CD14-positive monocyte (primary cell): ENCODE results near the gene NFATC1. TPM values are rescaled to one million over a fixed set of nuclear protein-coding genes. Genes with fewer than 3 reads are reported as not detected.

Source experiments
- DNase-seq, 3 donors: peaks; one replicate each; pipeline ENCODE4 v3.0.0-alpha.2; 2011 to 2022
- H2AFZ ChIP-seq: 2 replicates; pipeline ENCODE4 v1.6.0; 2012; ENCODE audit warnings: mild to moderate bottlenecking, low read depth, low read length, inconsistent platforms; ENCODE audit not compliant: insufficient read depth, poor library complexity, severe bottlenecking
- H3K27ac ChIP-seq, 2 donors: 1 replicate in 1 of 2; 2 replicates in 1 of 2; pipeline ENCODE4 v1.5.1; 2012 to 2013; ENCODE audit warnings: low read length in 2 of 2, control low read depth in 1 of 2, inconsistent platforms in 1 of 2, low read depth in 1 of 2, mild to moderate bottlenecking in 1 of 2
- H3K27me3 ChIP-seq, 2 donors: one replicate each; pipeline versions ENCODE4 v1.6.0 to v1.6.1; 2011 to 2013; ENCODE audit warnings: low read length in 2 of 2; ENCODE audit not compliant: control insufficient read depth in 2 of 2, insufficient read depth in 2 of 2
- H3K36me3 ChIP-seq, 2 donors: replicated peaks in 1 of 2; 1 replicate in 1 of 2; 2 replicates in 1 of 2; pipeline versions ENCODE4 v1.5.1 to v1.6.1; 2012 to 2013; ENCODE audit warnings: low read length in 2 of 2, control low read depth in 1 of 2, inconsistent platforms in 1 of 2, mild to moderate bottlenecking in 1 of 2; ENCODE audit not compliant: insufficient read depth in 2 of 2, control insufficient read depth in 1 of 2
- H3K4me1 ChIP-seq, 2 donors: 1 replicate in 1 of 2; 2 replicates in 1 of 2; pipeline versions ENCODE4 v1.5.1 to v1.6.1; 2012 to 2013; ENCODE audit warnings: low read length in 2 of 2, control low read depth in 1 of 2, inconsistent platforms in 1 of 2, mild to moderate bottlenecking in 1 of 2, moderate library complexity in 1 of 2; ENCODE audit not compliant: insufficient read depth in 2 of 2, control insufficient read depth in 1 of 2
- H3K4me2 ChIP-seq: replicated peaks from 2 replicates; pipeline ENCODE3; 2012; ENCODE audit warnings: low read length, moderate library complexity, mild to moderate bottlenecking; ENCODE audit not compliant: poor library complexity, severe bottlenecking; ENCODE audit errors: extremely low read depth
- H3K4me3 ChIP-seq, 3 experiments: fragments of 200-600 bp in 1 of 3; sonication (generic) in 1 of 3; replicated peaks in 1 of 3; 1 replicate in 2 of 3; 2 replicates in 1 of 3; pipeline ENCODE4 v1.5.1; 2011 to 2013; ENCODE audit warnings: low read length in 3 of 3, mild to moderate bottlenecking in 3 of 3, control low read depth in 2 of 3, low read depth in 2 of 3, inconsistent platforms in 1 of 3, moderate library complexity in 1 of 3
- H3K79me2 ChIP-seq: 2 replicates; pipeline ENCODE4 v1.6.0; 2012; ENCODE audit warnings: mild to moderate bottlenecking, control low read depth, inconsistent platforms, low read length, moderate library complexity; ENCODE audit not compliant: insufficient read depth
- H3K9ac ChIP-seq: 2 replicates; pipeline ENCODE4 v1.6.0; 2017; ENCODE audit warnings: low read length, mild to moderate bottlenecking; ENCODE audit not compliant: insufficient read depth, poor library complexity, severe bottlenecking
- H3K9me3 ChIP-seq, 2 donors: replicated peaks in 1 of 2; 1 replicate in 1 of 2; 2 replicates in 1 of 2; pipeline versions ENCODE4 v1.5.1 to v1.6.1; 2012 to 2013; ENCODE audit warnings: low read length in 2 of 2, control low read depth in 1 of 2; ENCODE audit not compliant: control insufficient read depth in 1 of 2, insufficient read depth in 1 of 2
- H4K20me1 ChIP-seq: 2 replicates; pipeline ENCODE4 v1.6.0; 2012; ENCODE audit warnings: mild to moderate bottlenecking, low read length, control low read depth, moderate library complexity; ENCODE audit not compliant: insufficient read depth
- H3K27ac Mint-ChIP-seq, 7 donors: one replicate each; pipeline ENCODE4 v1.8.0; 2020; ENCODE audit warnings: mild to moderate bottlenecking in 7 of 7, mixed read lengths in 7 of 7, moderate library complexity in 6 of 7, inconsistent platforms in 2 of 7
- H3K27me3 Mint-ChIP-seq, 3 donors: one replicate each; pipeline ENCODE4 v1.8.0; 2021 to 2022; ENCODE audit warnings: low read depth in 3 of 3, mild to moderate bottlenecking in 3 of 3, mixed read lengths in 3 of 3, moderate library complexity in 3 of 3, inconsistent platforms in 1 of 3
- H3K36me3 Mint-ChIP-seq, 2 donors: one replicate each; pipeline ENCODE4 v1.8.0; 2020; ENCODE audit warnings: mixed read lengths in 2 of 2, inconsistent platforms in 1 of 2, mild to moderate bottlenecking in 1 of 2
- H3K4me1 Mint-ChIP-seq: one replicate; pipeline ENCODE4 v1.8.0; 2020; ENCODE audit warnings: mild to moderate bottlenecking, mixed read lengths
- H3K4me3 Mint-ChIP-seq, 2 donors: one replicate each; pipeline ENCODE4 v1.8.0; 2020; ENCODE audit warnings: mild to moderate bottlenecking in 2 of 2, mixed read lengths in 2 of 2, moderate library complexity in 1 of 2
- H3K9me3 Mint-ChIP-seq, 7 donors: one replicate each; pipeline ENCODE4 v1.8.0; 2020 to 2022; ENCODE audit warnings: mixed read lengths in 7 of 7, mild to moderate bottlenecking in 6 of 7, moderate library complexity in 6 of 7, inconsistent platforms in 2 of 7
- CTCF ChIP-seq: fragments of 200-600 bp; IDR thresholded peaks from one replicate; pipeline ENCODE4 v1.8.0; 2022; ENCODE audit warnings: antibody characterized with exemption, mild to moderate bottlenecking
- WGBS: methylation state at CpG from one replicate; pipeline ENCODE4 v1.1.5; 2013; ENCODE audit warnings: missing lambda C conversion rate; ENCODE audit not compliant: insufficient coverage; 5-methylcytosine and 5-hydroxymethylcytosine counted together
- intact Hi-C, 2 donors: fragments of 100-400 bp; cut with micrococcal nuclease; formaldehyde crosslinking; loops; one replicate each; pipeline versions ENCODE4 v1.15.0 to v1.15.1; 2023
- polyA plus RNA-seq, 3 donors: library from polyadenylated mRNA; depleted of rRNA in 1 of 3; unstranded in 2 of 3; stranded (reverse) in 1 of 3; fragments of 300-500 nt in 2 of 3; fragments of >200 nt in 1 of 3; fragmentation: Illumina TruSeq in 2 of 3; gene quantifications; 1 replicate in 2 of 3; 2 replicates in 1 of 3; pipeline ENCODE4 v1.2.3, GENCODE V29; 2012 to 2021

The NFATC1 gene
- polyA plus RNA-seq, 3 donors: 7.8 to 10.7 (median 8.3) TPM

- intact Hi-C loops: no loop called here
- Histone ChIP-seq H3K79me2 (no peaks in the 10 kb centered on the region), H3K27me3 (no peaks in the 10 kb centered on the region), H3K4me3 (no peak overlapping the region), H3K36me3 (peaks cover 4 to 23% of the 10 kb centered on the region in 2 donors), H3K27ac (no peak overlapping the region), H3K4me2 (no peak overlapping the region), H3K9me3 (peaks cover 6 to 23% of the 10 kb centered on the region in 2 donors), H4K20me1 (no peaks in the 10 kb centered on the region), H3K4me1 (no peaks in the 10 kb centered on the region), H3K9ac (no peak overlapping the region), H2AFZ (no peak overlapping the region)
- H3K4me3 Mint-ChIP-seq: no peak overlapping the region
- no peak for TF ChIP-seq CTCF
- no peak overlapping the region for H3K27ac Mint-ChIP-seq
- H3K9me3 Mint-ChIP-seq: peaks cover 6 to 17% (median 6%) of the 10 kb centered on the region in 7 donors
- DNase-seq: no peak
- H3K4me1 Mint-ChIP-seq: no peaks in the 10 kb centered on the region
- H3K27me3 Mint-ChIP-seq: peaks cover 0 to 1% (median 0%) of the 10 kb centered on the region in 3 donors
- peaks cover 10 to 31% of the 10 kb centered on the region in 2 donors for H3K36me3 Mint-ChIP-seq
- WGBS: 96% methylated on average over 16 of the region's 22 CpGs
These were observed 82.2 kb downstream of the NFATC1 start for GRCh38 chr18:79477711-79478483.

GRCh38 chr18:79478484-79479115 is 82.9 kb downstream of the NFATC1 start:
- Histone ChIP-seq H3K4me2 (no peak overlapping the region), H2AFZ (no peak overlapping the region), H3K4me1 (no peaks in the 10 kb centered on the region), H3K36me3 (peaks cover 4 to 18% of the 10 kb centered on the region in 2 donors), H3K4me3 (no peak overlapping the region), H3K9me3 (peaks cover 0 to 16% of the 10 kb centered on the region in 2 donors), H4K20me1 (no peaks in the 10 kb centered on the region), H3K27me3 (no peaks in the 10 kb centered on the region), H3K79me2 (no peaks in the 10 kb centered on the region), H3K9ac (no peak overlapping the region), H3K27ac (no peak overlapping the region)
- 98% methylated on average over 33 of the region's 33 CpGs for WGBS
- TF ChIP-seq CTCF: no peak
- peaks cover 0 to 11% (median 3%) of the 10 kb centered on the region in 7 donors for H3K9me3 Mint-ChIP-seq
- H3K27ac Mint-ChIP-seq: peak overlapping the region in 1 of 7 donors; percentile 63
- H3K4me3 Mint-ChIP-seq: no peak overlapping the region
- H3K4me1 Mint-ChIP-seq: no peaks in the 10 kb centered on the region
- H3K27me3 Mint-ChIP-seq: peaks cover 0 to 1% (median 0%) of the 10 kb centered on the region in 3 donors
- intact Hi-C loops: no loop called here
- no peak for DNase-seq
- peaks cover 8 to 29% of the 10 kb centered on the region in 2 donors for H3K36me3 Mint-ChIP-seq
